ENCODE results near the gene ABCA6.
"Not testable (repeated sequence)": the region's sequence is repeated elsewhere in the genome, so short reads cannot be mapped to it uniquely, and the experiment has no call there.

Gene ABCA6

GRCh38 chr17:69073392-69073791 lies 68.3 kb downstream of the ABCA6 start:
- DNase-seq (ENCODE audit: low read depth in 4 of 4, low spot score in 1 of 4): not testable (repeated sequence)

DNA sequence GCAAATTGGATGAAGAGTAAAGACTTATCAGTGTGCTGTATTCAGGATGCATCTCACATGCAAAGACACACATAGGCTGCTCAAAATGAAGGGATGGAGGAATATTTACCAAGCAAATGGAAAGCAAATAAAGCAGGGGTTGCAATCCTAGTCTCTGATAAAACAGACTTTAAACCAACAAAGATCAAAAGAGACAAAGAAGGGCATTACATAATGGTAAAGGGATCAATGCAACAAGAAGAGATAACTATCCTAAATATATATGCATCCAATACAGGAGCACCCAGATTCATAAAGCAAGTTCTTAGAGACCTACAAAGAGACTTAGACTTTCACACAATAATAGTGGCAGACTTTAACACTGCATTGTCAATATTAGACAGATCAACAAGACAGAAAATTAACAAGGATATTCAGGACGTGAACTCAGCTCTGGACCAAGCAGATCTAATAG lies 68.9 kb downstream of the ABCA6 start:
- not testable (repeated sequence) for DNase-seq (ENCODE audit: low read depth in 4 of 4, low spot score in 1 of 4)

DNA sequence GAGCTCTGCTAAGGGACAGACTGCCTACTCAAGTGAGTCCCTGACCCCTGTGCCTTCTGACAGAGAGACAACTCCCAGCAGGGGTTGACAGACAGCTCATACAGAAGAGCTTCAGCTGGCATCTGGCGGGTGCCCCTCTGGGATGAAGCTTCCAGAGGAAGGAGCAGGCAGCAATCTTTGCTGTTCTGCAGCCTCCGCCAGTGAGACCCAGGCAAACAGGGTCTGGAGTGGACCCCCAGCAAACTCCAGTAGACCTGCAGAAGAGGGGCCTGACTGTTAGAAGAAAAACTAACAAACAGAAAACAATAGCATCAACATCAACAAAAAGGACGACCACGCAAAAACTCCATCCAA lies 70.5 kb downstream of the ABCA6 start:
- not testable (repeated sequence) for DNase-seq (ENCODE audit: low read depth in 4 of 4, low spot score in 1 of 4)

- DNase-seq (ENCODE audit: low read depth in 4 of 4, low spot score in 1 of 4): not testable (repeated sequence)
Measured at GRCh38 chr17:69070378-69071232, 71.1 kb downstream of the ABCA6 start.

- no peak for DNase-seq (ENCODE audit: low read depth in 4 of 4, low spot score in 1 of 4)
Measured at GRCh38 chr17:69069226-69069750, 72.4 kb downstream of the ABCA6 start.

DNA sequence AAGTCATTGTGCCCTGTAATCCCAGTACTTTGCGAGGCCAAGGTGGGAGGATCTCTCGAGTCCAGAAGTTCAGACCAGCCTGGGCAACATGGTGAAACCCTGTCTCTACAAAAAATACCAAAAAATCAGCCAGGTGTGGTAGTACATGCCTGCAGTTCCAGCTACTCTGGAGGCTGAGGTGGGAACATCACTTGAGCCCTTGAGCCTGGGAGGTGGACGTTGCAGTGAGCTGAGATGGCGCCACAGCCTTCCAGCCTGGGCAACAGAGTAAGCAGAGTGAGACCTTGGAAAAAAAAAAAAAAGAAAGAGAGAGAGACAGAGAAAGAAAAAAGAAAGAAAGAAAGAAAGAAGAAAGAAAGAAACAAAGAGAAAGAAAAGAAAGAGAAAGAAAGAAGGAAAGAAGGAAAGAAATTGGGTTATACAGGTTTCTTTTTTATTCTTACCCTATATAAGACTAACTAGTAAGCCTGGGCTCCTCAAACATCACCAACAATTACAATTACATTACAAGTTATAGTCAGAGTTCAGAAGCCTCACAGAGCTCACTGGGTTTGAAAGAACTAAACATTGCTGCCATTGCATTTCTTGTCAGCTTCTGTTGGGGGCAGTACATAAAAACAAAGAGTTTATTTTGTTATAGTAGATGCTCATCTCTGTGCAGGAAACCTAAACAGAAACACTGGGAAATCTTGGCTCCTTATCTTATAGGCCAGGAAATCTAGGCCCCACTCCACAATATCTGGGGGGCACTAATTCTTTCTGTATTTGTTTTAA lies 74.2 kb downstream of the ABCA6 start:
- no peak for DNase-seq (ENCODE audit: low read depth in 4 of 4, low spot score in 1 of 4)

DNA sequence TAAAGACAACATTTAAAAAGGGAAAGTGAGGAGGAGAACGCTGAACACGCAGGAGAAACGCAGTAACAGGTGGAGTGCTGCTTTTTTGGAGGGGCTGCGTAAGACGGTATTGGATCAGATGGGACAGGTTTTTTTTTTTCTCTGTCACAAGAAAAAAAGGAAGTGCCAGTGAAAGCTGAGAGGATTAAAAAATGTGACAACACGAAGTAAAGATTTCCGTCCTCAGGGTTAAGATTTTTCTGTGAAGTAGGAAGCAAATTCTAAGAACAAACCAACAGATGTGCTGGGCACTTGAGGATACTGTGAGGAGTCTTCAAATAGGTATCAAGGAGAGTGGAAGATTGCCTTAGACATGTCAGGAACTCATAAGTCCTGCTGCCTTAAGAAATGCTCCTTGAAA lies 75.2 kb downstream of the ABCA6 start:
- no peak for DNase-seq (ENCODE audit: low read depth in 4 of 4, low spot score in 1 of 4)

GRCh38 chr17:69065113-69065512 lies 76.6 kb downstream of the ABCA6 start:
- no peak for DNase-seq (ENCODE audit: low read depth in 4 of 4, low spot score in 1 of 4)

GRCh38 chr17:69064476-69064875 lies 77.2 kb downstream of the ABCA6 start:
- DNase-seq (ENCODE audit: low read depth in 4 of 4, low spot score in 1 of 4): no peak

DNA sequence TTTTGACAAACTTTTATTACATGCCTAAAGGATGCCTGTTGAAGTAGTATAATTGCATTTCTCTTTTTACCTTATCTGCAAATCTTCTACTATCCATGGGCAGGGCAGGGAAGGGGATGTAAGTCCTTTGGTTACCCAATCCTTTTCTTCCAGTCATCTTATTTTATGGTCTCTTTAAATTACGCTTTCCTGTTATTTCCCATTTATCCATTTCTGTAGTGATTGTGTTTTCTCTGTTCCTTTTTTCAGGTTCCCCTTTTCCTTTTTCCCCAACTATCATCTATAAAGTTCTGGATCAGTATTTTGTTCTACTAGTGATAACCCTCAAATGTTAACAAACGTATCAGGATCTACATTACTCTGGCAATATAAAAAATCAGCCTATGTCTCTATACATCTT lies 77.7 kb downstream of the ABCA6 start:
- no peak for DNase-seq (ENCODE audit: low read depth in 4 of 4, low spot score in 1 of 4)

DNA sequence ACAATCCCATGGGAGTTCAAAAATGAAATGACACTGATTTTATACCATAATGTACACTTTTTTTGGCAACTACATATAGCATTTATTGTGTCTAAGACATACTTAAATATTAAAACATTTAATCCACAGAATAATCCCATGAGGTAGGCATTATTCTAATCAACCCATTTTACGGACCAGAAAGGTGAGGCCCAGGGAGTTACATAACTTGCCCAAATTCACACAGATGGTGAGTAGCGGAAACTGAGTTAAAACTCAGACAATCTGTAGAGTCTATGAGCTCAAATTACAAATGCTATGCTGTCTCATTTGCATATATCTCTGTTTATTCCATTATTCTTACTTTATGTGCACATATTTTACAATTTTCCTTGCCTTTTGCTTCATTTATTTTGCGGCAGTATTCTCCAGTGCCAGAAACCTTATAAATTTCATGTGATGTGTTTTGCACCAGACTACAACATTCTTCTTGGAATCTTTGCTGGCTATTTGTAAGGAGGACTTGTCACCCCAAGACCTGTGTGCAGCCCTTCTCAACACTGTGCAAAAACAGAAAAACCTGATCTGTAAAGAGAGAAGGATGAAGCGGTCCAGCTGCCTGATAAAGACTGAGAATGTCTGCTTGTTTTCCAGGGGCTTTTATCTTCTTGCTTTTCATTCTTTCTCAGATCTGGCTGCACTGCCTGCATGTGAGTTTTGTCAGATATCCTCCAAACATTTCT lies 78.7 kb downstream of the ABCA6 start:
- no peak for DNase-seq (ENCODE audit: low read depth in 4 of 4, low spot score in 1 of 4)

DNA sequence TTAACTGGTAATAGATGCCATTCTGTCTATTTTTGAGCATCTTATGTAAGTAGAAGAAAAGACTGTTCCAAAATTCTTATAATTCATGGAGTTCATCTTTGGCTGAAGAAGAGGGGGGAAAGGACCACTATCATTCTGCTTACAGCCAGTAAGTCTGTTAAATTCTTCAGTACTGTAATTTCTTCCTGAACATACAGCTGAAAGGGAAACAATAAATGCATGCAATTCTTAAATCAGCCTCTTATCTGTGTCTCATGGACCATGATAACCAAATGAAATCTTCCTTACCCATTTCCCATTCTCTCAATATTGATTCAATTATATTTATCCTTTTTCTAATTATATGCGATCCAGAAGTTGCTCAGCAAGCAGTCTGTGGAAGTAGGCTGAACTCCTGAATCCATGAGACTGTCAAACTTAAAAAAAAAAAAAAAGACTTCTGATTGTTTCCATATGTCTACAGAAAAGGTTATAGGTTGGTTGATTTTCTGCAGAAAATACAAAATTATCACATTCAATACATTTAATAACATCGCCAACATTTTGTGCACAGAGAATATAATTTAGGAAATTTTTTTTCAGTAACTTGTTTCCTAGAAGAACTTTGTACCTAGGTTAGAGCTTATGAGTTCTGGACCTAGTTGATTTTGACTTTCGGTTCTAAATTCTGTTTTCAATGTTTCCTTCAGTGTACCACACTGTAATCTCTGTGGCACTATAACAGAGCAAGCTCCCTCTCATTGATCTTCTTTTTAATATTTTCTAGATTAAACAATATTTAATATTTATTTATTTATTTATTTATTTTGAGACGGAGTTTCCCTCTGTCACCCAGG lies 79.8 kb downstream of the ABCA6 start:
- DNase-seq (ENCODE audit: low read depth in 4 of 4, low spot score in 1 of 4): no peak

GRCh38 chr17:69060822-69061221 lies 80.9 kb downstream of the ABCA6 start, which contains the start of gene ABCA9:
Gene ABCA9 (minus strand): TSS chr17:69060927. CDS start chr17:69051126, 9,801 bp downstream.
- DNase-seq (ENCODE audit: low read depth in 4 of 4, low spot score in 1 of 4): no peak

- no peak for DNase-seq (ENCODE audit: low read depth in 4 of 4, low spot score in 1 of 4)
Measured at GRCh38 chr17:69059458-69060175, 82.1 kb downstream of the ABCA6 start.

- no peak for DNase-seq (ENCODE audit: low read depth in 4 of 4, low spot score in 1 of 4)
Measured at GRCh38 chr17:69058165-69058564, 83.5 kb downstream of the ABCA6 start.

DNA sequence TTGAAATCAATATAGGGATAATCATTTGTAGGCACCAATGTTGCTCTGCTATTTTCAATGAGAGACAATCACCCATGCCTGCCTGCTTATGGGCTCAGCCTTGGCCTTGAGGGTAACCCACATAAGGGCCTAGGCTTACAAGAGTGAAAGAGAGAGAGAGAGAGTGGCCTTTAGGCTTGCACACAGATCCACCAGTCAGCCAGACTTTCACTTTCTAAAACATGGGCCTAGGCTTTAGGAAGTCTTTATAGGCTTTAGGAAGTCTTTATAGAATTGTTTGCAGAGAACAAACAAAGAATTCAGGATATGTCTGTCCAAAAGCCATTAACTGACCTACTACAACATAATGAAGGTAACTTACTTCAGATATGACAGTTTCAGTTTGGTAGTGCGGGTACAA lies 84.4 kb downstream of the ABCA6 start:
- no peak for DNase-seq (ENCODE audit: low read depth in 4 of 4, low spot score in 1 of 4)

DNA sequence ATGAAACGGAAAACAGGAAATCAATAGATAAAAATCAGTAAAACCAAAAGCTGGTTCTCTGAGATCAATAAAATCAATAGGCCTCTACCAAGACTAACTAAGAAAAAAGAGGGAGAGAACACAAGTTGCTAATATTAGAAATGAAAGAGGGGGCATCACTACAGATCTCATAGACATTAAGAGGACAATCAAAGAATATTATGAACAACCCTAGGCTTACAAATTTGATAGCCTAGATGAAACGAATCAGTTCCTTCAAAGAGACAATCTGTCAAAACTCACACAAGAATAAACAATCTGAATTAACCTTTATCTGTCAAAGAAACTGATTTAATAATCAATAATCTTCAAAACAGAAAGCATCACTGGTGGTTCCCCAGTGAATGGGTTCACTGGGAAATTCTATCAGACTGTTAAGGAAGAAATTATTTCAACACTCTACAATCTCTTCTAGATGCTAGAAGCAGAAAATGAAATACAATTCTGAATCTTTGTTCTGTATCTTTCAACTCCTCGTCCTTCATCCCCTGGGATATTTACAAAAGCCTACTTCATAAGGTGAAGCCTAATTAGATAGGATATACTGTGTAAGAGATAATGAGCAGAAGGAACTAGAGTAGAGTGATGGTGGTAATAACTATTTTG lies 85.4 kb downstream of the ABCA6 start:
- DNase-seq (ENCODE audit: low read depth in 4 of 4, low spot score in 1 of 4): no peak

- DNase-seq (ENCODE audit: low read depth in 4 of 4, low spot score in 1 of 4): no peak
Measured at GRCh38 chr17:69055334-69055733, 86.4 kb downstream of the ABCA6 start.

All from stimulated activated CD4-positive, alpha-beta T cell treated with anti-CD3 and anti-CD28 coated beads, Interleukin-1b, Interleukin-23, amount 100 ng/mL, for 24 hours (primary cell).